GM23338 (cell line): ENCODE data around the gene ZNF837. TPM values are rescaled to one million over a fixed set of nuclear protein-coding genes. Genes with fewer than 3 reads are reported as not detected.

Source experiments
- ATAC-seq: fragments of 200-7000 bp; cut with Tn5 transposase; 3 replicates; pipeline ENCODE4 v1.9.1; 2020
- DNase-seq: peaks from one replicate; pipeline ENCODE4 v3.0.0-alpha.2; 2015; ENCODE audit warnings: low spot score
- H2AFZ ChIP-seq: fragments of 200-600 bp; sonication (generic); 2 replicates; pipeline ENCODE4 v1.8.0; 2016; ENCODE audit warnings: antibody characterized with exemption, mild to moderate bottlenecking, moderate library complexity
- H3F3A ChIP-seq: fragments of 200-600 bp; sonication (generic); replicated peaks from 2 replicates; pipeline ENCODE4 v1.8.0; 2017; ENCODE audit warnings: antibody characterized with exemption, mixed run types, low read depth
- H3K27ac ChIP-seq: fragments of 200-600 bp; sonication (generic); 2 replicates; pipeline ENCODE4 v1.6.1; 2016; ENCODE audit warnings: low read depth
- H3K27me3 ChIP-seq: fragments of 200-600 bp; sonication (generic); 2 replicates; pipeline ENCODE4 v1.8.0; 2016; ENCODE audit warnings: mild to moderate bottlenecking, mixed run types, moderate library complexity; ENCODE audit not compliant: insufficient read depth
- H3K36me3 ChIP-seq: fragments of 200-600 bp; sonication (generic); 2 replicates; pipeline ENCODE4 v1.8.0; 2016; ENCODE audit warnings: mild to moderate bottlenecking; ENCODE audit not compliant: insufficient read depth
- H3K4me1 ChIP-seq: fragments of 200-600 bp; sonication (generic); 2 replicates; pipeline ENCODE4 v1.8.0; 2016; ENCODE audit warnings: mild to moderate bottlenecking, moderate library complexity; ENCODE audit not compliant: insufficient read depth
- H3K4me2 ChIP-seq: fragments of 200-600 bp; sonication (generic); 2 replicates; pipeline ENCODE4 v1.7.1; 2017; ENCODE audit warnings: mixed run types
- H3K4me3 ChIP-seq: fragments of 200-600 bp; sonication (generic); 2 replicates; pipeline ENCODE4 v1.6.1; 2016; ENCODE audit warnings: mixed run types
- H3K79me2 ChIP-seq: fragments of 200-600 bp; sonication (generic); replicated peaks from 2 replicates; pipeline ENCODE4 v1.8.0; 2017; ENCODE audit warnings: mild to moderate bottlenecking; ENCODE audit not compliant: insufficient read depth
- H3K9me2 ChIP-seq: fragments of 200-600 bp; sonication (generic); 2 replicates; pipeline ENCODE4 v1.8.0; 2017; ENCODE audit not compliant: insufficient read depth
- H4K20me1 ChIP-seq: fragments of 200-600 bp; sonication (generic); replicated peaks from 2 replicates; pipeline ENCODE4 v1.8.0; 2017; ENCODE audit warnings: mild to moderate bottlenecking; ENCODE audit not compliant: insufficient read depth
- H3K27ac Mint-ChIP-seq: 2 replicates; pipeline ENCODE4 v1.8.0; 2020; ENCODE audit warnings: inconsistent platforms, mild to moderate bottlenecking, moderate library complexity, mixed read lengths
- H3K27me3 Mint-ChIP-seq: 3 replicates; pipeline ENCODE4 v1.8.0; 2022; ENCODE audit warnings: low read depth, mild to moderate bottlenecking, moderate library complexity, mixed read lengths, inconsistent platforms; ENCODE audit not compliant: insufficient read depth, poor library complexity
- H3K36me3 Mint-ChIP-seq: 3 replicates; pipeline ENCODE4 v1.8.0; 2021; ENCODE audit warnings: low read depth, mild to moderate bottlenecking, inconsistent platforms, moderate library complexity, mixed read lengths
- H3K4me1 Mint-ChIP-seq: 3 replicates; pipeline ENCODE4 v1.8.0; 2020; ENCODE audit warnings: mild to moderate bottlenecking, inconsistent platforms, mixed read lengths
- H3K4me3 Mint-ChIP-seq: 3 replicates; pipeline ENCODE4 v1.8.0; 2021; ENCODE audit warnings: moderate library complexity, mild to moderate bottlenecking, inconsistent platforms, mixed read lengths
- H3K9me3 Mint-ChIP-seq: 3 replicates; pipeline ENCODE4 v1.8.0; 2020; ENCODE audit warnings: moderate library complexity, mild to moderate bottlenecking, inconsistent platforms, mixed read lengths
- CTCF ChIP-seq, 2 experiments: fragments of 200-600 bp in 1 of 2; sonication (generic) in 1 of 2; conservative IDR thresholded peaks; 2 replicates each; pipeline versions ENCODE4 v1.5.1 to v1.6.1; 2016 to 2017; ENCODE audit warnings: antibody characterized with exemption in 2 of 2, low read depth in 2 of 2, mild to moderate bottlenecking in 2 of 2, moderate library complexity in 1 of 2
- EZH2 ChIP-seq: fragments of 200-600 bp; sonication (generic); IDR thresholded peaks from one replicate; pipeline ENCODE4 v1.8.0; 2017; ENCODE audit warnings: antibody characterized with exemption, mild to moderate bottlenecking, low read depth; ENCODE audit not compliant: unreplicated experiment
- JUNB ChIP-seq: IDR thresholded peaks from one replicate; pipeline ENCODE4 v1.6.1; 2016; ENCODE audit warnings: antibody characterized with exemption; ENCODE audit not compliant: unreplicated experiment
- NANOG ChIP-seq: IDR thresholded peaks from 2 replicates; pipeline ENCODE4 v1.6.1; 2016; ENCODE audit warnings: antibody characterized with exemption, borderline replicate concordance
- REST ChIP-seq: IDR thresholded peaks from one replicate; pipeline ENCODE4 v1.6.1; 2018; ENCODE audit warnings: antibody characterized with exemption; ENCODE audit not compliant: unreplicated experiment
- STAT1 ChIP-seq: IDR thresholded peaks from one replicate; pipeline ENCODE4 v1.6.1; 2016; ENCODE audit warnings: antibody characterized with exemption; ENCODE audit not compliant: unreplicated experiment
- ZNF114 ChIP-seq: fragments of 250-450 bp; sonication (Bioruptor Pico); IDR thresholded peaks from 2 replicates; pipeline ENCODE4 v1.5.0; 2020; ENCODE audit warnings: mild to moderate bottlenecking, moderate library complexity
- ZNF462 ChIP-seq: fragments of 250-450 bp; sonication (Bioruptor Pico); IDR thresholded peaks from 2 replicates; pipeline ENCODE4 v1.5.0; 2020; ENCODE audit warnings: mild to moderate bottlenecking, moderate library complexity
- polyA plus RNA-seq: library from polyadenylated mRNA; unstranded; fragments of >200 nt; fragmentation: Nextera tagmentation; extraction: Ambion mirVana; gene quantifications from 2 replicates; pipeline ENCODE4 v1.2.1, GENCODE V29; 2016
- total RNA-seq: library from RNA; depleted of rRNA; stranded (reverse); fragments of >200 nt; shearing (Covaris generic); gene quantifications from 2 replicates; pipeline ENCODE4 v1.2.3, GENCODE V29; 2014

Gene ZNF837
- total and polyA plus RNA-seq, 2 experiments from 2014 or later = 3.1 to 11.0 TPM

GRCh38 chr19:58319241-58319640 is 61.6 kb downstream of the ZNF837 start:
- Histone ChIP-seq H3K4me2 (no peak overlapping the region), H3K4me1 (no peaks in the 10 kb centered on the region), H3K9me2 (no peaks in the 10 kb centered on the region), H3K36me3 (no peaks in the 10 kb centered on the region), H2AFZ (no peak overlapping the region), H3K79me2 (no peaks in the 10 kb centered on the region), H3K4me3 (no peak overlapping the region), H4K20me1 (peaks cover 17% of the 10 kb centered on the region), H3F3A (no peaks in the 10 kb centered on the region), H3K27me3 (no peaks in the 10 kb centered on the region), H3K27ac (no peak overlapping the region)
- H3K4me3 Mint-ChIP-seq = no peak overlapping the region
- peaks cover 18% of the 10 kb centered on the region for H3K36me3 Mint-ChIP-seq
- peaks cover 4% of the 10 kb centered on the region for H3K27me3 Mint-ChIP-seq
- H3K27ac Mint-ChIP-seq = no peak overlapping the region
- TF ChIP-seq ZNF462 (CRISPR knock-in tag) (no peak), NANOG (no peak), EZH2 (no peak), STAT1 (no peak), REST (no peak), ZNF114 (CRISPR knock-in tag) (no peak), CTCF (conservative IDR thresholded peaks at IDR 0.05; ENCODE audit: low read depth in 2 of 2) (no peak), JUNB (no peak)
- no peaks in the 10 kb centered on the region for H3K9me3 Mint-ChIP-seq
- ATAC-seq (no peak), DNase-seq (no peak)
- H3K4me1 Mint-ChIP-seq = no peaks in the 10 kb centered on the region
